Subcutaneous abdominal adipose tissue (tissue), 5 donors: ENCODE measurements around the gene TPH2.

Source experiments
- H3K27ac ChIP-seq: one replicate; pipeline ENCODE4 v1.7.0; 2013; ENCODE audit warnings: low read depth, mild to moderate bottlenecking, inconsistent platforms, low read length, moderate library complexity
- H3K27me3 ChIP-seq, 5 donors: one replicate each; pipeline ENCODE4 v1.7.0; 2013; ENCODE audit warnings: low read length in 5 of 5, inconsistent platforms in 1 of 5; ENCODE audit not compliant: control insufficient read depth in 5 of 5, insufficient read depth in 4 of 5
- H3K36me3 ChIP-seq, 5 donors: one replicate each; pipeline ENCODE4 v1.7.0; 2013; ENCODE audit warnings: low read length in 5 of 5; ENCODE audit not compliant: control insufficient read depth in 5 of 5, insufficient read depth in 5 of 5
- H3K4me1 ChIP-seq, 5 donors: one replicate each; pipeline ENCODE4 v1.7.0; 2013; ENCODE audit warnings: low read length in 5 of 5, mild to moderate bottlenecking in 3 of 5, moderate library complexity in 1 of 5; ENCODE audit not compliant: control insufficient read depth in 5 of 5, insufficient read depth in 5 of 5
- H3K4me3 ChIP-seq, 5 donors: one replicate each; pipeline ENCODE4 v1.7.0; 2013; ENCODE audit warnings: low read length in 5 of 5, low read depth in 1 of 5
- H3K9ac ChIP-seq, 5 donors: one replicate each; pipeline ENCODE4 v1.7.0; 2013; ENCODE audit warnings: low read length in 5 of 5, mild to moderate bottlenecking in 4 of 5, moderate library complexity in 3 of 5
- H3K9me3 ChIP-seq, 5 donors: one replicate each; pipeline ENCODE4 v1.7.0; 2013; ENCODE audit warnings: low read length in 5 of 5; ENCODE audit not compliant: control insufficient read depth in 5 of 5
- donor health status: healthy.
- donor health status: healthy.
- donor health status: healthy.
- donor health status: healthy.
- donor health status: healthy.

Gene TPH2

GRCh38 chr12:72075891-72076557 lies 137.4 kb downstream of the TPH2 start:
- H3K9ac ChIP-seq = no peak overlapping the region
- no peaks in the 10 kb centered on the region for H3K4me1 ChIP-seq
- H3K27me3 ChIP-seq = no peaks in the 10 kb centered on the region
- H3K4me3 ChIP-seq = no peak overlapping the region
- no peak overlapping the region for H3K27ac ChIP-seq
- H3K36me3 ChIP-seq = no peaks in the 10 kb centered on the region
- H3K9me3 ChIP-seq = no peaks in the 10 kb centered on the region

- H3K9me3 ChIP-seq = no peaks in the 10 kb centered on the region
- no peaks in the 10 kb centered on the region for H3K36me3 ChIP-seq
- H3K4me3 ChIP-seq = no peak overlapping the region
- H3K9ac ChIP-seq = no peak overlapping the region
- H3K27ac ChIP-seq = no peak overlapping the region
- no peaks in the 10 kb centered on the region for H3K27me3 ChIP-seq
- H3K4me1 ChIP-seq = no peaks in the 10 kb centered on the region
Observed at GRCh38 chr12:72076558-72076915, 137.9 kb downstream of the TPH2 start.

GRCh38 chr12:72077111-72077820 lies 138.6 kb downstream of the TPH2 start:
- H3K9ac ChIP-seq = no peak overlapping the region
- H3K9me3 ChIP-seq = no peaks in the 10 kb centered on the region
- no peak overlapping the region for H3K4me3 ChIP-seq
- no peaks in the 10 kb centered on the region for H3K4me1 ChIP-seq
- no peaks in the 10 kb centered on the region for H3K27me3 ChIP-seq
- no peaks in the 10 kb centered on the region for H3K36me3 ChIP-seq
- H3K27ac ChIP-seq = no peak overlapping the region

GRCh38 chr12:72081777-72082176 lies 143.1 kb downstream of the TPH2 start:
- Histone ChIP-seq H3K27ac (no peak overlapping the region), H3K4me1 (no peaks in the 10 kb centered on the region), H3K4me3 (no peak overlapping the region), H3K9me3 (no peaks in the 10 kb centered on the region), H3K27me3 (no peaks in the 10 kb centered on the region), H3K36me3 (no peaks in the 10 kb centered on the region), H3K9ac (no peak overlapping the region)
